ENCODE measurements around the gene PLLP. TPM values are rescaled to one million over a fixed set of nuclear protein-coding genes. Genes with fewer than 3 reads are reported as not detected.

Gene PLLP
- total RNA-seq, 1 experiment from 2014 or later, result 3.1 TPM

- TF ChIP-seq CTCF (IDR thresholded peaks at IDR 0.05 in 2 of 3, conservative IDR thresholded peaks at IDR 0.05 in 1 of 3; ENCODE audit: borderline replicate concordance in 1 of 3, insufficient read depth in 1 of 3, low read depth in 2 of 3, low read length in 2 of 3) (peak in 1 of 3 experiments; percentile 26; a peak in 1 of 6 replicates), FOSL1 (IDR thresholded peaks at IDR 0.05; ENCODE audit: low read depth) (no peak), RAD21 (IDR thresholded peaks at IDR 0.05; ENCODE audit: low read depth) (no peak), POLR2A (IDR thresholded peaks at IDR 0.05; ENCODE audit: borderline replicate concordance, extremely low read depth, insufficient read depth, insufficient read length) (peak; percentile 72), ELF1 (IDR thresholded peaks at IDR 0.05; ENCODE audit: borderline replicate concordance, low read depth) (peak; percentile 66), SIN3A (IDR thresholded peaks at IDR 0.05; ENCODE audit: low read depth) (peak; percentile 86), REST (IDR thresholded peaks at IDR 0.05; ENCODE audit: low read depth) (no peak)
These were observed 39.6 kb downstream of the PLLP start, which contains the start of gene ARL2BP (continued) for GRCh38 chr16:57244767-57245471.

- Histone ChIP-seq H3K9me3 (ENCODE audit: control insufficient read depth in 1 of 2, insufficient read depth in 1 of 2, low read depth in 1 of 2, low read length in 2 of 2) (no peaks in the 10 kb centered on the region), H3K79me2 (ENCODE audit: insufficient read depth, low read length) (peaks cover 5% of the 10 kb centered on the region; the same call in 1 of the 2 replicates), H2AFZ (ENCODE audit: low read depth, low read length, poor library complexity, severe bottlenecking) (no peak overlapping the region), H3K4me2 (ENCODE audit: low read length) (peak overlapping the region; percentile 85), H3K27ac (ENCODE audit: low read depth, low read length) (peak overlapping the region; percentile 80), H3K4me1 (ENCODE audit: control insufficient read depth in 1 of 2, insufficient read depth in 2 of 2, low read length in 2 of 2) (peaks cover 10 to 15% of the 10 kb centered on the region in 2 experiments), H3K36me3 (ENCODE audit: control insufficient read depth in 1 of 2, insufficient read depth in 2 of 2, low read length in 2 of 2) (peaks cover 0 to 10% of the 10 kb centered on the region in 2 experiments; a peak in 2 of 4 replicates), H4K20me1 (ENCODE audit: insufficient read depth) (no peaks in the 10 kb centered on the region), H3K9me2 (ENCODE audit: insufficient read depth) (no peaks in the 10 kb centered on the region), H3K9ac (ENCODE audit: low read length) (peak overlapping the region; percentile 83), H3K4me3 (replicated peaks in 1 of 2; ENCODE audit: low read depth in 1 of 2, low read length in 2 of 2) (peak overlapping the region; percentile 38 to 82), H3K27me3 (ENCODE audit: insufficient read depth, low read length) (no peaks in the 10 kb centered on the region)
- no peak for DNase-seq (ENCODE audit: low read depth, low spot score)
- TF ChIP-seq CBX3 (IDR thresholded peaks at IDR 0.05; ENCODE audit: low read depth) (no peak), CEBPB (IDR thresholded peaks at IDR 0.05; ENCODE audit: low read depth) (no peak), ATF3 (IDR thresholded peaks at IDR 0.05) (no peak)
- intact Hi-C loops (cut with micrococcal nuclease), result loop anchor here (2.0 kb wide), 1 partner anchor 56 kb away; no protein-coding TSS in a partner anchor
- ChIA-PET CTCF (no interaction called here), RAD21 (ENCODE audit: low non-redundant PET in 1 of 2, low total read pairs in 2 of 2, uncharacterized antibody in 2 of 2, unreplicated experiment in 2 of 2) (no interaction called here), POLR2A (interaction anchor here (2.0 kb wide), 1 partner anchor 12 kb away, joined by 6 read pairs; no protein-coding TSS in a partner anchor)
- TSS peak; percentile 95 for BruUV-seq (replicated peaks)
- no peak; the same call in 1 of the 2 replicates for ATAC-seq
These were observed 40.1 kb downstream of the PLLP start for GRCh38 chr16:57244463-57244766.
